K562 treated with DMSO at 1 percent for 12 hours (cell line): Measurements from ENCODE around the gene ST8SIA4. TPM values are rescaled to one million over a fixed set of nuclear protein-coding genes. Genes with fewer than 3 reads are reported as not detected.

Source experiments
- total RNA-seq: library from RNA; unstranded; fragments of 300-600 nt; gene quantifications from 2 replicates; pipeline ENCODE4 v1.2.3, GENCODE V29; 2022; ENCODE audit not compliant: insufficient read depth

The ST8SIA4 gene
- total RNA-seq: 0.23 and 1.9 TPM in 2 replicates

GRCh38 chr5:100903039-100903887, at the start of gene ST8SIA4:
TSS of gene ST8SIA4 (minus strand) at chr5:100903282. CDS start at chr5:100902955, 327 bp downstream.

